Keratinocyte (primary cell): ENCODE results near the gene CXorf66. TPM values are rescaled to one million over a fixed set of nuclear protein-coding genes. Genes with fewer than 3 reads are reported as not detected.

Experiments used
- DNase-seq: peaks from one replicate; pipeline ENCODE4 v3.0.0-alpha.2; 2011; ENCODE audit warnings: low read depth, missing footprints, low spot score
- FAIRE-seq: peaks from 2 replicates; lab custom pipeline; 2011; peaks lifted over from hg19 to GRCh38; lab: Jason Lieb, UNC
- H2AFZ ChIP-seq: 2 replicates; pipeline ENCODE4 v1.6.0; 2012; ENCODE audit warnings: low read length, control low read depth, inconsistent platforms; ENCODE audit not compliant: control insufficient read depth
- H3K27ac ChIP-seq: 2 replicates; pipeline ENCODE4 v1.5.1; 2011; ENCODE audit warnings: low read length; ENCODE audit not compliant: control insufficient read depth, insufficient read depth
- H3K27me3 ChIP-seq: 3 replicates; pipeline ENCODE4 v1.6.0; 2011; ENCODE audit warnings: low read length; ENCODE audit not compliant: control insufficient read depth, insufficient read depth; ENCODE audit errors: extremely low read depth
- H3K36me3 ChIP-seq, 2 experiments: 2 replicates in 1 of 2; 3 replicates in 1 of 2; pipeline ENCODE4 v1.5.1; 2011; ENCODE audit warnings: low read length in 2 of 2, mild to moderate bottlenecking in 1 of 2; ENCODE audit not compliant: control insufficient read depth in 2 of 2, insufficient read depth in 2 of 2; ENCODE audit errors: extremely low read depth in 1 of 2
- H3K4me1 ChIP-seq: 3 replicates; pipeline ENCODE4 v1.5.1; 2011; ENCODE audit warnings: low read length; ENCODE audit not compliant: control insufficient read depth, insufficient read depth; ENCODE audit errors: extremely low read depth
- H3K4me2 ChIP-seq: 3 replicates; pipeline ENCODE4 v1.6.0; 2011; ENCODE audit warnings: low read depth, low read length; ENCODE audit not compliant: control insufficient read depth, insufficient read depth; ENCODE audit errors: extremely low read depth
- H3K4me3 ChIP-seq, 3 experiments: fragments of 200-600 bp in 1 of 3; sonication (generic) in 1 of 3; 2 replicates in 2 of 3; 3 replicates in 1 of 3; pipeline ENCODE4 v1.5.1; 2011 to 2016; ENCODE audit warnings: low read length in 3 of 3, mild to moderate bottlenecking in 3 of 3, control low read depth in 2 of 3, inconsistent platforms in 1 of 3, low read depth in 1 of 3, mixed read lengths in 1 of 3, mixed run types in 1 of 3, moderate library complexity in 1 of 3; ENCODE audit not compliant: control insufficient read depth in 2 of 3, insufficient read depth in 2 of 3; ENCODE audit errors: extremely low read depth in 1 of 3
- H3K79me2 ChIP-seq: 2 replicates; pipeline ENCODE4 v1.6.0; 2012; ENCODE audit warnings: low read length; ENCODE audit not compliant: control insufficient read depth, insufficient read depth
- H3K9ac ChIP-seq: 3 replicates; pipeline ENCODE4 v1.6.0; 2011; ENCODE audit warnings: low read length; ENCODE audit not compliant: control insufficient read depth, insufficient read depth; ENCODE audit errors: extremely low read depth
- H3K9me1 ChIP-seq: 3 replicates; pipeline ENCODE4 v1.6.0; 2011; ENCODE audit warnings: low read length; ENCODE audit not compliant: control insufficient read depth, insufficient read depth; ENCODE audit errors: extremely low read depth
- H3K9me3 ChIP-seq: 2 replicates; pipeline ENCODE4 v1.5.1; 2012; ENCODE audit warnings: low read depth, low read length; ENCODE audit not compliant: control insufficient read depth
- H4K20me1 ChIP-seq: 3 replicates; pipeline ENCODE4 v1.6.0; 2011; ENCODE audit warnings: low read length; ENCODE audit not compliant: control insufficient read depth, insufficient read depth; ENCODE audit errors: extremely low read depth
- CTCF ChIP-seq, 3 experiments: IDR thresholded peaks in 1 of 3; conservative IDR thresholded peaks in 1 of 3; optimal IDR thresholded peaks in 1 of 3; 2 replicates in 2 of 3; 3 replicates in 1 of 3; pipeline versions ENCODE3 to v1.5.1; 2011; ENCODE audit warnings: low read length in 3 of 3, mild to moderate bottlenecking in 3 of 3, moderate library complexity in 2 of 3, control low read depth in 1 of 3, inconsistent platforms in 1 of 3; ENCODE audit not compliant: insufficient read depth in 2 of 3; ENCODE audit errors: extremely low read depth in 1 of 3
- EZH2 ChIP-seq: IDR thresholded peaks from one replicate; pipeline ENCODE4 v1.6.1; 2012; ENCODE audit warnings: inconsistent platforms, mild to moderate bottlenecking, low read length, moderate library complexity
- dilution Hi-C: fragments of 300-500 bp; cut with MboI; formaldehyde crosslinking; loops from one replicate; pipeline ENCODE4 v1.7.0; 2020; ENCODE audit warnings: low sequenced_read_pairs; ENCODE audit not compliant: extremely low pct_ligation_motif_present
- polyA plus RNA-seq, 5 experiments: library from polyadenylated mRNA; depleted of rRNA in 3 of 5; stranded (reverse) in 3 of 5; stranded (forward) in 1 of 5; unstranded in 1 of 5; fragments of >200 nt; gene quantifications; 1 replicate in 1 of 5; 2 replicates in 3 of 5; 3 replicates in 1 of 5; pipeline versions ENCODE4 v1.2.1 to v1.2.3, GENCODE V29; 2011 to 2012; ENCODE audit warnings: missing spikeins in 2 of 5, low read depth in 1 of 5, low replicate concordance in 1 of 5

CXorf66 gene
- polyA plus RNA-seq, 1 donor (not counting 4 experiments of a cell fraction or from before 2014, with no cell fraction given), result not detected

- DNase-seq (no peak), FAIRE-seq (no peak)
- dilution Hi-C loops, result no loop called here
- Histone ChIP-seq H3K4me1 (no peaks in the 10 kb centered on the region), H3K9me3 (no peaks in the 10 kb centered on the region), H2AFZ (no peak overlapping the region), H3K27ac (no peak overlapping the region), H3K4me3 (no peak overlapping the region), H4K20me1 (no peaks in the 10 kb centered on the region), H3K9me1 (no peaks in the 10 kb centered on the region), H3K4me2 (no peak overlapping the region), H3K27me3 (no peaks in the 10 kb centered on the region), H3K9ac (no peak overlapping the region), H3K36me3 (no peaks in the 10 kb centered on the region), H3K79me2 (no peaks in the 10 kb centered on the region)
- no peak for TF ChIP-seq EZH2
- TF ChIP-seq CTCF (optimal IDR thresholded peaks at IDR 0.05 in 1 of 3, IDR thresholded peaks at IDR 0.05 in 1 of 3, conservative IDR thresholded peaks at IDR 0.05 in 1 of 3; ENCODE audit: extremely low read depth in 1 of 3, insufficient read depth in 2 of 3, low read length in 3 of 3), result no peak
These were observed 4.0 kb upstream of the CXorf66 start for GRCh38 chrX:139969286-139969685.

- no peak for DNase-seq
- TF ChIP-seq EZH2 (no peak), CTCF (optimal IDR thresholded peaks at IDR 0.05 in 1 of 3, IDR thresholded peaks at IDR 0.05 in 1 of 3, conservative IDR thresholded peaks at IDR 0.05 in 1 of 3; ENCODE audit: extremely low read depth in 1 of 3, insufficient read depth in 2 of 3, low read length in 3 of 3) (no peak)
- H3K9me3 ChIP-seq, result no peaks in the 10 kb centered on the region
- H3K4me2 ChIP-seq, result no peak overlapping the region
- no peaks in the 10 kb centered on the region for H3K79me2 ChIP-seq
- no peak overlapping the region for H2AFZ ChIP-seq
- dilution Hi-C loops, result no loop called here
- H3K27me3 ChIP-seq, result no peaks in the 10 kb centered on the region
- no peak overlapping the region for H3K27ac ChIP-seq
- no peak overlapping the region for H3K4me3 ChIP-seq
- no peaks in the 10 kb centered on the region for H3K36me3 ChIP-seq
- H4K20me1 ChIP-seq, result no peaks in the 10 kb centered on the region
- H3K9ac ChIP-seq, result no peak overlapping the region
- H3K4me1 ChIP-seq, result no peaks in the 10 kb centered on the region
- no peaks in the 10 kb centered on the region for H3K9me1 ChIP-seq
- no peak for FAIRE-seq
These were observed 2.4 kb upstream of the CXorf66 start for GRCh38 chrX:139967750-139968149.
